ENCODE results near the gene RPL10. TPM values are rescaled to one million over a fixed set of nuclear protein-coding genes. Genes with fewer than 3 reads are reported as not detected.
"Not testable (repeated sequence)": the region's sequence is repeated elsewhere in the genome, so short reads cannot be mapped to it uniquely, and the experiment has no call there.

RPL10 gene
- polyA plus RNA-seq, 4 donors: 3,011 to 4,069 (median 3,093) TPM

GRCh38 chrX:154375156-154375504 lies 23.0 kb upstream of the RPL10 start:
- DNase-seq (ENCODE audit: low read depth in 4 of 4, low spot score in 2 of 4): no peak

GRCh38 chrX:154376774-154377173 lies 21.4 kb upstream of the RPL10 start:
- no peak for DNase-seq (ENCODE audit: low read depth in 4 of 4, low spot score in 2 of 4)

GRCh38 chrX:154378059-154378798 lies 19.9 kb upstream of the RPL10 start:
- no peak for DNase-seq (ENCODE audit: low read depth in 4 of 4, low spot score in 2 of 4)

- DNase-seq (ENCODE audit: low read depth in 4 of 4, low spot score in 2 of 4): peak; percentile 77 to 93 (median 86)
Observed at GRCh38 chrX:154378799-154379568, 19.2 kb upstream of the RPL10 start, which contains the start of gene EMD. EMD (plus strand) TSS chrX:154379295; CDS start chrX:154379485, 190 bp downstream.

- no peak for DNase-seq (ENCODE audit: low read depth in 4 of 4, low spot score in 2 of 4)
Observed at GRCh38 chrX:154379569-154379951, 18.6 kb upstream of the RPL10 start.

- DNase-seq (ENCODE audit: low read depth in 4 of 4, low spot score in 2 of 4): no peak
Observed at GRCh38 chrX:154380153-154380552, 18.0 kb upstream of the RPL10 start.

GRCh38 chrX:154380787-154381186 lies 17.4 kb upstream of the RPL10 start:
- DNase-seq (ENCODE audit: low read depth in 4 of 4, low spot score in 2 of 4): no peak

- no peak for DNase-seq (ENCODE audit: low read depth in 4 of 4, low spot score in 2 of 4)
Observed at GRCh38 chrX:154381271-154381670, 16.9 kb upstream of the RPL10 start.

- no peak for DNase-seq (ENCODE audit: low read depth in 4 of 4, low spot score in 2 of 4)
Observed at GRCh38 chrX:154382483-154383069, 15.6 kb upstream of the RPL10 start.

- DNase-seq (ENCODE audit: low read depth in 4 of 4, low spot score in 2 of 4): no peak
Observed at GRCh38 chrX:154383359-154384283, 14.6 kb upstream of the RPL10 start.

GRCh38 chrX:154384284-154384892 lies 13.8 kb upstream of the RPL10 start:
- DNase-seq (ENCODE audit: low read depth in 4 of 4, low spot score in 2 of 4): no peak

- DNase-seq (ENCODE audit: low read depth in 4 of 4, low spot score in 2 of 4): not testable (repeated sequence)
Observed at GRCh38 chrX:154388094-154388493, 10.1 kb upstream of the RPL10 start.

- not testable (repeated sequence) for DNase-seq (ENCODE audit: low read depth in 4 of 4, low spot score in 2 of 4)
Observed at GRCh38 chrX:154388649-154389048, 9.5 kb upstream of the RPL10 start.

GRCh38 chrX:154389812-154390747 lies 8.1 kb upstream of the RPL10 start:
- DNase-seq (ENCODE audit: low read depth in 4 of 4, low spot score in 2 of 4): not testable (repeated sequence)

GRCh38 chrX:154396363-154396762 lies 1.8 kb upstream of the RPL10 start:
- DNase-seq (ENCODE audit: low read depth in 4 of 4, low spot score in 2 of 4): not testable (repeated sequence)

- DNase-seq (ENCODE audit: low read depth in 4 of 4, low spot score in 2 of 4): no peak
Observed at GRCh38 chrX:154396973-154397887, 947 bp upstream of the RPL10 start.

- DNase-seq (ENCODE audit: low read depth in 4 of 4, low spot score in 2 of 4): no peak
Observed at GRCh38 chrX:154398668-154399526, 720 bp downstream of the RPL10 start.
